Ascending aorta (tissue), 2 donors: ENCODE results near the gene MYDGF. TPM values are rescaled to one million over a fixed set of nuclear protein-coding genes. Genes with fewer than 3 reads are reported as not detected.

Source experiments
- DNase-seq, 2 donors: peaks; one replicate each; pipeline ENCODE4 v3.0.0-alpha.2; 2019; ENCODE audit warnings: low spot score in 2 of 2
- H3K27ac ChIP-seq, 2 donors: fragments of 200-600 bp; sonication (generic); one replicate each; pipeline ENCODE4 v1.5.1; 2016 to 2017; ENCODE audit warnings: mild to moderate bottlenecking in 1 of 2
- H3K27me3 ChIP-seq: fragments of 200-600 bp; sonication (generic); one replicate; pipeline ENCODE4 v1.5.1; 2017
- H3K36me3 ChIP-seq, 2 donors: fragments of 200-600 bp; sonication (generic); one replicate each; pipeline ENCODE4 v1.5.1; 2016
- H3K4me1 ChIP-seq, 2 donors: fragments of 200-600 bp; sonication (generic); one replicate each; pipeline ENCODE4 v1.5.1; 2016 to 2017; ENCODE audit warnings: mild to moderate bottlenecking in 1 of 2
- H3K4me3 ChIP-seq, 2 donors: fragments of 200-600 bp; sonication (generic); one replicate each; pipeline ENCODE4 v1.5.1; 2016 to 2017; ENCODE audit warnings: mild to moderate bottlenecking in 1 of 2
- H3K9me3 ChIP-seq, 2 donors: fragments of 200-600 bp; sonication (generic); one replicate each; pipeline ENCODE4 v1.5.1; 2016
- CTCF ChIP-seq, 3 experiments: fragments of 200-600 bp in 2 of 3; fragments of 450-650 bp in 1 of 3; sonication (generic) in 2 of 3; IDR thresholded peaks; one replicate each; pipeline ENCODE4 v1.5.1; 2016 to 2019; ENCODE audit warnings: antibody characterized with exemption in 3 of 3, mild to moderate bottlenecking in 1 of 3, moderate library complexity in 1 of 3
- intact Hi-C: fragments of 100-400 bp; cut with DNase I; formaldehyde crosslinking; loops from one replicate; pipeline ENCODE4 v1.15.1; 2023
- total RNA-seq: library from RNA; depleted of rRNA; stranded (reverse); fragments of >200 nt; gene quantifications from one replicate; pipeline ENCODE4 v1.1.0, GENCODE V29; 2016

The MYDGF gene
- total RNA-seq, 1 donor from 2014 or later = 49.0 TPM

- no peak overlapping the region for H3K4me3 ChIP-seq
- no peak overlapping the region for H3K27ac ChIP-seq
- no peak for TF ChIP-seq CTCF (IDR thresholded peaks at IDR 0.05)
- intact Hi-C loops = no loop called here
- no peaks in the 10 kb centered on the region for H3K9me3 ChIP-seq
- no peak for DNase-seq
- no peaks in the 10 kb centered on the region for H3K27me3 ChIP-seq
- peaks cover 90 to 98% of the 10 kb centered on the region in 2 donors for H3K36me3 ChIP-seq
- no peaks in the 10 kb centered on the region for H3K4me1 ChIP-seq
These were observed 22.3 kb upstream of the MYDGF start for GRCh38 chr19:4692251-4693077.

DNA sequence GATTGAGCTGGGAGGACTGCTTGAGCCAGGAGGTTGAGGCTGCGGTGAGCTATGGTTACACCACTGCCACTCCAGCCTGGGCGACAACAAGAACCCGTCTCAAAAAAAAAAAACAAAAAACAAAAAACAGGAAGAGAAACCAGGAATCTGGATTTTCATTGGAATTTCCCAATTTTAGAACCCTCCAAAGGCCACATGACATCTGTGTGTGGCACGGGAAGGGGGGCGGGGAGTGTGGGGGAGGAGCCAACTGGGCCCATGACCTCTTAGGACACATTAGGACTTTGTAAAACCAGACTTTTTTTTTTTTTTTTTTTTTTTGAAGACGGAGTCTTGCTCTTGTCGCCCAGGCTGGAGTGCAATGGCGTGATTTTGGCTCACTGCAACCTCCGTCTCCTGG is 21.2 kb upstream of the MYDGF start:
- H3K27ac ChIP-seq = no peak overlapping the region
- peaks cover 90 to 98% of the 10 kb centered on the region in 2 donors for H3K36me3 ChIP-seq
- intact Hi-C loops = no loop called here
- H3K9me3 ChIP-seq = no peaks in the 10 kb centered on the region
- H3K4me1 ChIP-seq = no peaks in the 10 kb centered on the region
- DNase-seq = no peak
- no peak for TF ChIP-seq CTCF (IDR thresholded peaks at IDR 0.05)
- no peak overlapping the region for H3K4me3 ChIP-seq
- H3K27me3 ChIP-seq = no peaks in the 10 kb centered on the region

GRCh38 chr19:4690361-4690760 is 20.2 kb upstream of the MYDGF start:
- H3K4me3 ChIP-seq = no peak overlapping the region
- DNase-seq = no peak
- H3K27me3 ChIP-seq = no peaks in the 10 kb centered on the region
- no peak for TF ChIP-seq CTCF (IDR thresholded peaks at IDR 0.05)
- intact Hi-C loops = no loop called here
- peaks cover 90 to 98% of the 10 kb centered on the region in 2 donors for H3K36me3 ChIP-seq
- H3K27ac ChIP-seq = no peak overlapping the region
- no peaks in the 10 kb centered on the region for H3K9me3 ChIP-seq
- H3K4me1 ChIP-seq = no peaks in the 10 kb centered on the region

- intact Hi-C loops = no loop called here
- no peak for TF ChIP-seq CTCF (IDR thresholded peaks at IDR 0.05)
- Histone ChIP-seq H3K27me3 (no peaks in the 10 kb centered on the region), H3K4me3 (no peak overlapping the region), H3K36me3 (peaks cover 90 to 98% of the 10 kb centered on the region in 2 donors), H3K4me1 (no peaks in the 10 kb centered on the region), H3K9me3 (no peaks in the 10 kb centered on the region), H3K27ac (no peak overlapping the region)
- no peak for DNase-seq
These were observed 19.3 kb upstream of the MYDGF start for GRCh38 chr19:4689403-4689802.

GRCh38 chr19:4688587-4688986 is 18.4 kb upstream of the MYDGF start:
- TF ChIP-seq CTCF (IDR thresholded peaks at IDR 0.05) = no peak
- intact Hi-C loops = no loop called here

More at GRCh38 chr19:4688587-4688986, 18.4 kb upstream of the MYDGF start:
- Histone ChIP-seq H3K9me3 (no peaks in the 10 kb centered on the region), H3K4me1 (no peaks in the 10 kb centered on the region), H3K27me3 (no peaks in the 10 kb centered on the region), H3K27ac (no peak overlapping the region), H3K36me3 (peaks cover 90 to 98% of the 10 kb centered on the region in 2 donors), H3K4me3 (no peak overlapping the region)
- DNase-seq = no peak
